WTC11 (cell line): ENCODE data around the gene TMEM92. TPM values are rescaled to one million over a fixed set of nuclear protein-coding genes. Genes with fewer than 3 reads are reported as not detected.

Source experiments
- ATAC-seq: fragments of 200-7000 bp; cut with Tn5 transposase; 2 replicates; pipeline ENCODE4 v1.10.0; 2021; ENCODE audit warnings: mild to moderate bottlenecking, moderate library complexity
- CTCF ChIA-PET: fragments of 300-600 bp; sonication (Branson Sonifier 250); formaldehyde crosslinking; loops from one replicate; lab custom pipeline; 2021; ENCODE audit warnings: antibody characterized with exemption; lab: Charles Lee
- POLR2A ChIA-PET: fragments of 350-600 bp; sonication (Branson Sonifier 250); formaldehyde crosslinking; loops from one replicate; lab custom pipeline; 2021; ENCODE audit warnings: antibody characterized with exemption; lab: Charles Lee
- DNase-seq: peaks from one replicate; pipeline ENCODE4 v3.0.0; 2021; ENCODE audit warnings: low spot score
- H3K27ac Mint-ChIP-seq: 2 replicates; pipeline ENCODE4 v1.8.0; 2021; ENCODE audit warnings: mixed read lengths
- H3K27me3 Mint-ChIP-seq: 2 replicates; pipeline ENCODE4 v1.8.0; 2021; ENCODE audit warnings: low read depth, mild to moderate bottlenecking, moderate library complexity, mixed read lengths
- H3K36me3 Mint-ChIP-seq: 2 replicates; pipeline ENCODE4 v1.8.0; 2021; ENCODE audit warnings: mixed read lengths
- H3K4me1 Mint-ChIP-seq: 2 replicates; pipeline ENCODE4 v1.8.0; 2022; ENCODE audit warnings: mixed read lengths
- H3K4me3 Mint-ChIP-seq: 2 replicates; pipeline ENCODE4 v1.8.0; 2021; ENCODE audit warnings: mild to moderate bottlenecking, moderate library complexity, mixed read lengths
- H3K9me3 Mint-ChIP-seq: 2 replicates; pipeline ENCODE4 v1.8.0; 2021; ENCODE audit warnings: mixed read lengths
- ETV6 ChIP-seq: sonication (generic); formaldehyde crosslinking; IDR thresholded peaks from 2 replicates; pipeline ENCODE4 v1.8.1; 2022; ENCODE audit warnings: mild to moderate bottlenecking, missing genetic modification reagents
- GABPB1 ChIP-seq: sonication (generic); formaldehyde crosslinking; IDR thresholded peaks from 2 replicates; pipeline ENCODE4 v1.8.1; 2023; ENCODE audit warnings: mild to moderate bottlenecking, missing genetic modification reagents
- NFATC4 ChIP-seq: fragments of 250-450 bp; sonication (Bioruptor Pico); IDR thresholded peaks from 2 replicates; pipeline ENCODE4 v1.9.0; 2021; ENCODE audit warnings: mild to moderate bottlenecking
- NR2C2 ChIP-seq: sonication (generic); formaldehyde crosslinking; IDR thresholded peaks from 2 replicates; pipeline ENCODE4 v1.8.0; 2022; ENCODE audit warnings: mild to moderate bottlenecking, missing genetic modification reagents
- RELA ChIP-seq: sonication (generic); formaldehyde crosslinking; IDR thresholded peaks from 2 replicates; pipeline ENCODE4 v1.8.1; 2022; ENCODE audit warnings: missing genetic modification reagents, mild to moderate bottlenecking, borderline replicate concordance
- SMAD4 ChIP-seq: sonication (generic); formaldehyde crosslinking; IDR thresholded peaks from 2 replicates; pipeline ENCODE4 v1.8.0; 2022; ENCODE audit warnings: mild to moderate bottlenecking, missing genetic modification reagents
- TCF7 ChIP-seq: sonication (generic); formaldehyde crosslinking; IDR thresholded peaks from 2 replicates; pipeline ENCODE4 v1.8.0; 2022; ENCODE audit warnings: mild to moderate bottlenecking, low read depth, missing genetic modification reagents, moderate library complexity
- TEAD1 ChIP-seq: sonication (generic); formaldehyde crosslinking; IDR thresholded peaks from 2 replicates; pipeline ENCODE4 v1.8.0; 2022; ENCODE audit warnings: mild to moderate bottlenecking, missing genetic modification reagents
- ZNF423 ChIP-seq: fragments of 250-450 bp; sonication (Bioruptor Pico); IDR thresholded peaks from 2 replicates; pipeline ENCODE4 v2.1.2; 2022; ENCODE audit warnings: mild to moderate bottlenecking, moderate library complexity
- total RNA-seq: library from RNA; stranded (reverse); gene quantifications from 3 replicates; pipeline ENCODE4 v1.2.3, GENCODE V29; 2021
- TF ChIP-seq, protein P1 (sequence below): fragments of 200-600 bp; IDR thresholded peaks from 2 replicates; pipeline ENCODE4 v1.8.0; 2022; ENCODE audit warnings: antibody characterized with exemption
- TF ChIP-seq, protein P2 (sequence below): sonication (generic); formaldehyde crosslinking; IDR thresholded peaks from 2 replicates; pipeline ENCODE4 v1.8.0; 2022; ENCODE audit warnings: mild to moderate bottlenecking, missing genetic modification reagents
- TF ChIP-seq, protein P3 (sequence below): fragments of 250-450 bp; sonication (Bioruptor Pico); IDR thresholded peaks from 2 replicates; pipeline ENCODE4 v1.9.0; 2021; ENCODE audit warnings: mild to moderate bottlenecking
- TF ChIP-seq, protein P4 (sequence below): sonication (generic); formaldehyde crosslinking; IDR thresholded peaks from 2 replicates; pipeline ENCODE4 v1.8.1; 2023; ENCODE audit warnings: mild to moderate bottlenecking, missing genetic modification reagents
- TF ChIP-seq, protein P5 (sequence below): sonication (generic); formaldehyde crosslinking; IDR thresholded peaks from 2 replicates; pipeline ENCODE4 v1.8.1; 2022; ENCODE audit warnings: mild to moderate bottlenecking, missing genetic modification reagents, moderate library complexity, borderline replicate concordance
- TF ChIP-seq, protein P6 (sequence below): fragments of 250-450 bp; sonication (Bioruptor Pico); conservative IDR thresholded peaks from 2 replicates; pipeline ENCODE4 v1.9.0; 2021; ENCODE audit warnings: mild to moderate bottlenecking
- TF ChIP-seq, protein P7 (sequence below): fragments of 250-450 bp; sonication (Bioruptor Pico); IDR thresholded peaks from 2 replicates; pipeline ENCODE4 v2.1.2; 2022; ENCODE audit warnings: mild to moderate bottlenecking, moderate library complexity

The TMEM92 gene
- total RNA-seq, 1 experiment from 2014 or later, result 9.8 TPM

DNA sequence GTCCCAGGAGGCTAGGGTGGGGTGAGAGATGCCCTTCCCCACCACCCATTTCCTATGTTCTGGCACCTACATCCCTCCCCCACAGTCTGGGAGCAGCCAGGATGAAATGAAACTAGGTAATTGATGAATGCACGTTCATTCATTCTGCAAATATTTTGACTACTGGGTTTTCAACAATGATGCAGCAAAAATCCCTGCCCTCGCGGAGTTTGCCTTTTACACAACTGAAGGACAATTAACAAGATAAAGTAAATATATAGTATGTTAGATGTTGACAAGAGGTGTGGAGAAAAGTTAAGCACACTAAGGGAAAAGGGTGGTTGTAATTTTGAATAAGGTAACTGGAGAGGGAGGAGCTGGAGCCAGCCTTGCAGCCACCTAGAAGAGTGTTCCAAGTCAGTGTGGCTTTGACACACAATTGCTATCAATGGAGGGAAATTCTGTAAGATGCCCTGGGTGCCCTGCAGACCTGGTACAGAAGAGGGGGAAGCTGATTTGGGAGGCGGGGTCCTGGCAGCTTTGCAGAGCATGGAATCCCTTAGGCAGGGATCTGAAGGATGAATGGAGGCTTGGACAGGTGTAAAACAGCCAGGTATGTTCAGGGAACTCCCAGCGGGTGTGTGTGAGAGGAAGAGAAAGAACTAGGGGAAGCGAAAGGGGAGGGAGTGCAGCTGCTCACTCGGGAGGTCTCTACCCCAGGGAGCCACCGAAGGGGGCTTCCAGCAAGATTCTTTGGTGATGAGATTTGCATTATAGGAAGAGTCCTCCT is 2.5 kb downstream of the TMEM92 start:
- POLR2A ChIA-PET, result no interaction called here
- peak overlapping the region; percentile 64 for H3K27ac Mint-ChIP-seq
- H3K4me1 Mint-ChIP-seq, result peaks cover 57% of the 10 kb centered on the region
- TF ChIP-seq GABPB1 (CRISPR knock-in tag) (no peak), ZNF423 (peak; percentile 10; the same call in 1 of the 2 replicates), TCF7 (no peak)
- TF ChIP-seq, protein P1, sequence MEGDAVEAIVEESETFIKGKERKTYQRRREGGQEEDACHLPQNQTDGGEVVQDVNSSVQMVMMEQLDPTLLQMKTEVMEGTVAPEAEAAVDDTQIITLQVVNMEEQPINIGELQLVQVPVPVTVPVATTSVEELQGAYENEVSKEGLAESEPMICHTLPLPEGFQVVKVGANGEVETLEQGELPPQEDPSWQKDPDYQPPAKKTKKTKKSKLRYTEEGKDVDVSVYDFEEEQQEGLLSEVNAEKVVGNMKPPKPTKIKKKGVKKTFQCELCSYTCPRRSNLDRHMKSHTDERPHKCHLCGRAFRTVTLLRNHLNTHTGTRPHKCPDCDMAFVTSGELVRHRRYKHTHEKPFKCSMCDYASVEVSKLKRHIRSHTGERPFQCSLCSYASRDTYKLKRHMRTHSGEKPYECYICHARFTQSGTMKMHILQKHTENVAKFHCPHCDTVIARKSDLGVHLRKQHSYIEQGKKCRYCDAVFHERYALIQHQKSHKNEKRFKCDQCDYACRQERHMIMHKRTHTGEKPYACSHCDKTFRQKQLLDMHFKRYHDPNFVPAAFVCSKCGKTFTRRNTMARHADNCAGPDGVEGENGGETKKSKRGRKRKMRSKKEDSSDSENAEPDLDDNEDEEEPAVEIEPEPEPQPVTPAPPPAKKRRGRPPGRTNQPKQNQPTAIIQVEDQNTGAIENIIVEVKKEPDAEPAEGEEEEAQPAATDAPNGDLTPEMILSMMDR, result no peak
- TF ChIP-seq, protein P2, sequence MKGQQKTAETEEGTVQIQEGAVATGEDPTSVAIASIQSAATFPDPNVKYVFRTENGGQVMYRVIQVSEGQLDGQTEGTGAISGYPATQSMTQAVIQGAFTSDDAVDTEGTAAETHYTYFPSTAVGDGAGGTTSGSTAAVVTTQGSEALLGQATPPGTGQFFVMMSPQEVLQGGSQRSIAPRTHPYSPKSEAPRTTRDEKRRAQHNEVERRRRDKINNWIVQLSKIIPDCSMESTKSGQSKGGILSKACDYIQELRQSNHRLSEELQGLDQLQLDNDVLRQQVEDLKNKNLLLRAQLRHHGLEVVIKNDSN (CRISPR knock-in tag), result no peak
- TF ChIP-seq, all 79 proteins: peak for 1
- DNase-seq (no peak), ATAC-seq (no peak)
- CTCF ChIA-PET, result interaction anchor here (0.7 to 11.9 kb wide), 6 partner anchors 8 to 121 kb away, joined by 3 to 514 read pairs (median 4); partner anchors contain the start of genes COL1A1 and LRRC59
- no peaks in the 10 kb centered on the region for H3K36me3 Mint-ChIP-seq
- H3K9me3 Mint-ChIP-seq, result no peaks in the 10 kb centered on the region
- peaks cover 12% of the 10 kb centered on the region for H3K27me3 Mint-ChIP-seq
- H3K4me3 Mint-ChIP-seq, result no peak overlapping the region

DNA sequence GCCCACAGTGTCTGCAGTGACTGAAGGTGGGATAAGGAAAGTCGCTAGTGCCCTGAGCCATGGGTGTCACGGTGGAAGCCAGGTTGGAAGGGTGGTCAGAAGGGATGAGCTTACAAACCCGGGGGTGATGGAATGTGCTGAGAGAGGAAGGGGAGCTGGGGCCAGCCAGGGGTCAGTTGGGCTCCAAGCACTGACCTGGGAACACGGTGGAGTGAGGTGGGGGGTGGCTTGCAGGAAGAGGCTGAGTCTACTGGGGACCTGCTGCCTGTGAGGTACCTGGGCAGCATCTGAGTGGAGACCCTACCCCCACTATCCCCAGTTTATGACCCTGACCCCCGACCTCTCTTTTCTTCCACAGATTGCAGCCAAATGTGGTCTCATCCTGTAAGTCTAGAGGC is 3.1 kb downstream of the TMEM92 start:
- Mint-ChIP-seq H3K27me3 (peaks cover 6% of the 10 kb centered on the region), H3K9me3 (no peaks in the 10 kb centered on the region), H3K4me1 (peaks cover 54% of the 10 kb centered on the region), H3K27ac (peak overlapping the region; percentile 64; the same call in 1 of the 2 replicates), H3K36me3 (0 out of 2 replicates have a peak, but pooled peaks cover 2% of the 10 kb centered on the region), H3K4me3 (no peak overlapping the region)
- ChIA-PET POLR2A (no interaction called here), CTCF (interaction anchor here (0.7 to 11.9 kb wide), 7 partner anchors 8 to 120 kb away, joined by 3 to 514 read pairs (median 5); partner anchors contain the start of genes COL1A1 and LRRC59)
- ATAC-seq (no peak), DNase-seq (no peak)
- TF ChIP-seq SMAD4 (CRISPR knock-in tag) (no peak), NR2C2 (CRISPR knock-in tag) (no peak), TEAD1 (CRISPR knock-in tag) (no peak), ETV6 (CRISPR knock-in tag) (no peak), NFATC4 (CRISPR knock-in tag) (no peak), RELA (CRISPR knock-in tag) (no peak)
- TF ChIP-seq, protein P3, sequence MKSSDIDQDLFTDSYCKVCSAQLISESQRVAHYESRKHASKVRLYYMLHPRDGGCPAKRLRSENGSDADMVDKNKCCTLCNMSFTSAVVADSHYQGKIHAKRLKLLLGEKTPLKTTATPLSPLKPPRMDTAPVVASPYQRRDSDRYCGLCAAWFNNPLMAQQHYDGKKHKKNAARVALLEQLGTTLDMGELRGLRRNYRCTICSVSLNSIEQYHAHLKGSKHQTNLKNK (CRISPR knock-in tag), result no peak
- TF ChIP-seq, protein P4, sequence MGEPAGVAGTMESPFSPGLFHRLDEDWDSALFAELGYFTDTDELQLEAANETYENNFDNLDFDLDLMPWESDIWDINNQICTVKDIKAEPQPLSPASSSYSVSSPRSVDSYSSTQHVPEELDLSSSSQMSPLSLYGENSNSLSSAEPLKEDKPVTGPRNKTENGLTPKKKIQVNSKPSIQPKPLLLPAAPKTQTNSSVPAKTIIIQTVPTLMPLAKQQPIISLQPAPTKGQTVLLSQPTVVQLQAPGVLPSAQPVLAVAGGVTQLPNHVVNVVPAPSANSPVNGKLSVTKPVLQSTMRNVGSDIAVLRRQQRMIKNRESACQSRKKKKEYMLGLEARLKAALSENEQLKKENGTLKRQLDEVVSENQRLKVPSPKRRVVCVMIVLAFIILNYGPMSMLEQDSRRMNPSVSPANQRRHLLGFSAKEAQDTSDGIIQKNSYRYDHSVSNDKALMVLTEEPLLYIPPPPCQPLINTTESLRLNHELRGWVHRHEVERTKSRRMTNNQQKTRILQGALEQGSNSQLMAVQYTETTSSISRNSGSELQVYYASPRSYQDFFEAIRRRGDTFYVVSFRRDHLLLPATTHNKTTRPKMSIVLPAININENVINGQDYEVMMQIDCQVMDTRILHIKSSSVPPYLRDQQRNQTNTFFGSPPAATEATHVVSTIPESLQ (CRISPR knock-in tag), result no peak
- TF ChIP-seq, protein P5, sequence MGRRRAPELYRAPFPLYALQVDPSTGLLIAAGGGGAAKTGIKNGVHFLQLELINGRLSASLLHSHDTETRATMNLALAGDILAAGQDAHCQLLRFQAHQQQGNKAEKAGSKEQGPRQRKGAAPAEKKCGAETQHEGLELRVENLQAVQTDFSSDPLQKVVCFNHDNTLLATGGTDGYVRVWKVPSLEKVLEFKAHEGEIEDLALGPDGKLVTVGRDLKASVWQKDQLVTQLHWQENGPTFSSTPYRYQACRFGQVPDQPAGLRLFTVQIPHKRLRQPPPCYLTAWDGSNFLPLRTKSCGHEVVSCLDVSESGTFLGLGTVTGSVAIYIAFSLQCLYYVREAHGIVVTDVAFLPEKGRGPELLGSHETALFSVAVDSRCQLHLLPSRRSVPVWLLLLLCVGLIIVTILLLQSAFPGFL (CRISPR knock-in tag), result no peak
- TF ChIP-seq, protein P6, sequence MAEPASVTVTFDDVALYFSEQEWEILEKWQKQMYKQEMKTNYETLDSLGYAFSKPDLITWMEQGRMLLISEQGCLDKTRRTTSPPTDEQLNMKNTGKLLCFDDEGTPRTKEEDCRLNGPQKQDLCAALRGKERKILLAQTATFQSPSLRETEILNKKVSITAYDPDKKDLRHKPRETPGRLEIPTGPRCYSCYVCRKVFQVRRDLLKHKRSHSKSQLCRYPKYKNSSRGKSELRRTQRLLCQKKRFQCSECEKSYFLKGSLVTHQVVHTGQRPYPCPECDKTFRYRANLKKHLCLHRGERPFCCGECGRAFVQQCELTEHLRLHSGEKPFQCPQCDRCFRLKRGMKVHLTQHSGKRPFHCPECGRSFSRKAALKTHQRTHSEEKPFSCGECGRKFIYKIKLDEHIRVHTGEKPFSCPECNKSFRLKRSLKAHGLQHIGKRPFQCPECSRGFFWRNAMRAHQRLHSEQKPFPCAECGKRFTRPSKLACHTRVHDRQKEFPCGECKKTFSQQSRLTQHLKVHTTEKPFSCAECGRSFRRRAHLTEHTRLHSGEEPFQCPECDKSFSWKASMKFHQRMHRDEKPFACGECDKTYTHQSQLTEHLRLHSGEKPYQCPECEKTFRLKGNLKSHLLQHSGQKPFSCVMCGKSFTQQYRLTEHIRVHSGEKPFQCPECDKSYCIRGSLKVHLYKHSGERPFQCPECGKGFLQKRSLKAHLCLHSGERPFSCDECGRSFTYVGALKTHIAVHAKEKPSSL (CRISPR knock-in tag), result no peak
- TF ChIP-seq, protein P7, sequence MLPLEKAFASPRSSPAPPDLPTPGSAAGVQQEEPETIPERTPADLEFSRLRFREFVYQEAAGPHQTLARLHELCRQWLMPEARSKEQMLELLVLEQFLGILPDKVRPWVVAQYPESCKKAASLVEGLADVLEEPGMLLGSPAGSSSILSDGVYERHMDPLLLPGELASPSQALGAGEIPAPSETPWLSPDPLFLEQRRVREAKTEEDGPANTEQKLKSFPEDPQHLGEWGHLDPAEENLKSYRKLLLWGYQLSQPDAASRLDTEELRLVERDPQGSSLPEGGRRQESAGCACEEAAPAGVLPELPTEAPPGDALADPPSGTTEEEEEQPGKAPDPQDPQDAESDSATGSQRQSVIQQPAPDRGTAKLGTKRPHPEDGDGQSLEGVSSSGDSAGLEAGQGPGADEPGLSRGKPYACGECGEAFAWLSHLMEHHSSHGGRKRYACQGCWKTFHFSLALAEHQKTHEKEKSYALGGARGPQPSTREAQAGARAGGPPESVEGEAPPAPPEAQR (CRISPR knock-in tag), result no peak
